GM10847 (cell line): ENCODE measurements around the gene FN3K.

ENCODE experiments used
- POLR2A ChIP-seq: IDR thresholded peaks from 2 replicates; pipeline ENCODE4 v1.6.1; 2011; ENCODE audit not compliant: insufficient read length; ENCODE audit errors: extremely low read depth

The FN3K gene

GRCh38 chr17:82775001-82775823 is 39.8 kb downstream of the FN3K start:
- TF ChIP-seq POLR2A: no peak

GRCh38 chr17:82776454-82776853 is 41.0 kb downstream of the FN3K start:
- no peak for TF ChIP-seq POLR2A

- TF ChIP-seq POLR2A: no peak
Observed at GRCh38 chr17:82779541-82779940, 44.1 kb downstream of the FN3K start.

- TF ChIP-seq POLR2A: no peak
Observed at GRCh38 chr17:82780195-82780594, 44.8 kb downstream of the FN3K start.

GRCh38 chr17:82780971-82781893 is 45.8 kb downstream of the FN3K start:
- no peak for TF ChIP-seq POLR2A

GRCh38 chr17:82781894-82782274 is 46.5 kb downstream of the FN3K start:
- no peak for TF ChIP-seq POLR2A

- TF ChIP-seq POLR2A: no peak
Observed at GRCh38 chr17:82782657-82783207, 47.3 kb downstream of the FN3K start.

- no peak for TF ChIP-seq POLR2A
Observed at GRCh38 chr17:82783498-82783897, 48.1 kb downstream of the FN3K start.

GRCh38 chr17:82786427-82786826 is 51.0 kb downstream of the FN3K start:
- no peak for TF ChIP-seq POLR2A

GRCh38 chr17:82787081-82787848 is 51.9 kb downstream of the FN3K start:
- no peak for TF ChIP-seq POLR2A

- TF ChIP-seq POLR2A: no peak
Observed at GRCh38 chr17:82788206-82789001, 53.0 kb downstream of the FN3K start.

GRCh38 chr17:82789051-82789592 is 53.7 kb downstream of the FN3K start:
- TF ChIP-seq POLR2A: no peak

- TF ChIP-seq POLR2A: no peak
Observed at GRCh38 chr17:82789806-82790205, 54.4 kb downstream of the FN3K start.

GRCh38 chr17:82790391-82790790 is 55.0 kb downstream of the FN3K start:
- no peak for TF ChIP-seq POLR2A
